SH-SY5Y (cell line): ENCODE data around the gene GRM5.

Experiments used
- GATA2 ChIP-seq: IDR thresholded peaks from 2 replicates; pipeline ENCODE4 v1.6.1; 2011; ENCODE audit warnings: mild to moderate bottlenecking, low read depth, low read length
- GATA3 ChIP-seq: IDR thresholded peaks from 2 replicates; pipeline ENCODE4 v1.6.1; 2011; ENCODE audit warnings: low read depth, mild to moderate bottlenecking, low read length, moderate library complexity

The GRM5 gene

DNA sequence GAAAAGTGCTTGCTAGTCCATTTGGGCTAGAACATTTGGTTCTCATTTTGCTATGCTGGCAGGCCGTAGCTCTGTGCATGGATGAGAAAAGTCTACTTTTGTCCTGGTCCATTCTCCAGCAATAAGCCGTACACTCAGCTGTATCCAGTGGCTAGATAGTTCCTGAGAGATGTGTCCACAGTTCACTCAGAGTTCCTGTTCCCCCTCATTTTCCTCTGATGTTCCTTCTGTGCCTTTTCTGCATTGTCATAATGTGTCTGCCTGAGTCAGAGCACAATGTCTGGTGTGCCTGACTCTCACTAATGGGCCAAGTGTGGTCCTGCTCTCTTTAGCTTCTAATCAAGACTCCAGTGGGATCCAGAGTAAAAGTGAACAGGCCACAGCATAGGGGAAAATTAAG is 512.6 kb downstream of the GRM5 start:
- TF ChIP-seq GATA3 (no peak), GATA2 (no peak)

DNA sequence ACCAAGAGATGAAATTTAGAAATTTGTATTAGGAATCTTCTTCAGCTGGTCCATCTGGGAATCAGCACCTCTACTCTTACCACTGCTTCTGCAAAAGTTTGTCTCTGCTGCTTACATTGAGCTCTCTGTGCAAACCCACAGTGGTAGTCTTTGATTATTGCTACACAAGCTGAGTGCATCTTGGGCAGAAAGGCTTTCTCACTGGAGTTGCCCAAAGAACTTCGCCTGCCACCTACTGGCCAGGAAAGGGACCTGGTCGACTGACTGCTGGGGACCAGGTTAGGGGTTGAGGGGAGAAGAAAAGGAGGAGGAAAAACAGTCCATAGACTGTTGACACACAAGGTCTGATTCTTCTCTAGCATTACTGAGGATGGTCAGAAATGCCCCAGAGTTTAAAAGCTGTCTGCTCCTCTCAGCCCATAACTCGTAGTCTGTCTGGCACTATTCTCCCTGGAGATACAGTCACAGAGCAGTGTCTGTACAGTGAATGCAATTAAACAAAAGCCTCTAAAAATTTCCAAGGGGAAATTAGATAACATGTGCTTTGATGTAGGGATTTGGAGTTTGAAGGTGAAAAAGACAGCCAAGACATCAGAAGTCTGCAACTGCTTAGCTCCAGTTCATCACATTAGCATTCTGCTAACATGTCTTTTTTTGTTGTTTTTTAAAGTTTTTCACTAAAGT is 513.3 kb downstream of the GRM5 start:
- TF ChIP-seq GATA3: no peak
- no peak for TF ChIP-seq GATA2

DNA sequence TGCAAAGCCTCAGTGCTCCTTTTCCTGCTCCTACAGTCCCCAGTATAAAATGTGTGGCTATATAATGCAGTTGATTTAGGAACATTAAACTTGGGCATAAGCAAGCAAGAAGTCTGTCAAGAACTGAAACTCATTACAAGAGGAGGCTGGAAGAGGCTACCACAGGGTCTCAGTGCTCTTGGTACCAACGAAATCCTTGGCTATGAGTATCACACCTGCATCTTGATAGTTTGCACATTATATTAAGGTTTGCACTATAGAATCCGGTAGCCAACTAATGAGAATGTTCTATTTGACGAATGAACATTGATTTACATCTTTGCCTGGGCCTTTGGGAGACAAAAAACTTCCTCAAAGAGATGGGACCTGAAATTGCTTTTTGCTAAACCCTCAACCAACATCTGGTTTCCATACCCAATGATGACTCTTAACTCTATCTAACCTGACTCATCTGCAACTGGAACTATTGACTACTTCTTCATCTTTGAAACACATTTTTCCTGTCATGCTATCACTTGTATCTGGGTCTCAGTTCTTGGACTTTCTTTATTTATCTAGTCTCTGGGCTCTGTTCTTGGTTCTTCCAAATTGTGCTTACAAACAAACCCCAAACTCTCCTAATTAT is 521.0 kb downstream of the GRM5 start:
- TF ChIP-seq GATA2: no peak
- no peak for TF ChIP-seq GATA3

DNA sequence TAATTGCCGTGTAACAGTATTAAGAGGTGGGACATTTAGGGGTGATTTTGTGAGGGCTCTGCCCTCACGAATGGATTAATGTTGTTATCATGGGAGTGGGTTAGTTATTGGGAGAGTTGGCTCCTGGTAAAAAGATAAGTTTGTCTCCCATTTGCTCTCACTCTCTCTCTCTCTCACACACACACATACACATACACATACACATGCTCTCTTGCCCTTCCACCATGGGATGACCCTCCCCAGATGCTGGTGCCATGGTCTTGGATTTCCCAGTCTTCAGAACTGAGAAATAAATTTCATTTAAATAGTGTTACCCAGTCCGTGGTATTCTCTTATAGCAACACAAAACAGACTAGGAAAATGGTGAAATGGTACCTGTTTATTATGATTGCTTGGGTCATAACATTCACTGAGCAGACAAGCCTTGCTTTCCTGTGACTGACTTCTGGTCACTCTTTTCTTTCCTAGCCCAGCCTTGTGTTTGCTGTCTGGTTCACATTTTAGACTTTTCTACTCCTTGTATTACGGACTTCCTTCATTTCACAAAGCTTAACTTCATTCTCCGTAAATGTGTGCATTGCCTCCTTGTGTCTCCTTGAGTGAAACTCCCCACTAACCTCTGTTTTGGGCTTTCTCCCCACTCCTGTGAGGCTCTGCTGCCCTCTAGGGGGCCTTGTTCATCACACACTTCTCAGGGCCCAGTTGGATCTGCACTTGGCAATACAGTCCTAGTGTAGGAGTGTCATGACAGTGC is 521.7 kb downstream of the GRM5 start:
- no peak for TF ChIP-seq GATA3
- TF ChIP-seq GATA2: no peak

DNA sequence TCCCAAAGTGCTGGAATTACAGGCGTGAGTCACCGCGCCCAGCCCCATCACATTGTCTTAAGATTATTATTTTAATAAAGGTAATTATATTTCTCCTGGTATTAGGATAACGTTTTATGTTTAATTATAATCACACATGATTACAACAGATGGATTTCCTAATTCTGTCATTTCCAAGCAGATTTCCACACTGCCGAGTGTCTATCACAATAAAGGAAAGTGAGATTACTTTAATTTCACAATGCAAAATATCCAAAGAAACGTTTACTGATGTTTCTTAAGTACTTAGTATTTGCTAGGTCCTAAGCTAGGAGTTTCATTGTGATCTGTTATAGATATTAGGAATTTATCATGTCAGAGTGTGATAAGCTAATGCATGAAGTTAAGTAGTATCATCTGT is 524.8 kb downstream of the GRM5 start:
- TF ChIP-seq GATA2 (no peak), GATA3 (no peak)

DNA sequence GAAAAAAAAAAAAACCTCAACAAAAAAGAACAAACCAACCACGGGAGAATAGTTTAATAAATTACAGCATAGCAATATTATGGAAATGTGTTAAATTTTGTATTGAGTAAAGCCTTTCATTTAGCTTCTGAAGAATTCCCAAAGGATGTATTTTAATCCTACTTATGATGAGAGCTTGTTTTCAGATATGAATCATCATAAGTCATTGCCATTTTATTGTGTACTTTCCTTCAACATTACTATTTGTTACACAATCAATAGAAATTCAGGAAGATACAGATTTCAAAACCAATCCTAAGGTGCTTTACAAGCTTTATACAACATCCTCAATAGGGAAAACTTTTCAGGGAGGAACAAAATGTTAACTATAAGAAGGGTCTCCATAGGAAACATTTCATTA is 527.7 kb downstream of the GRM5 start:
- TF ChIP-seq GATA3 (no peak), GATA2 (no peak)

DNA sequence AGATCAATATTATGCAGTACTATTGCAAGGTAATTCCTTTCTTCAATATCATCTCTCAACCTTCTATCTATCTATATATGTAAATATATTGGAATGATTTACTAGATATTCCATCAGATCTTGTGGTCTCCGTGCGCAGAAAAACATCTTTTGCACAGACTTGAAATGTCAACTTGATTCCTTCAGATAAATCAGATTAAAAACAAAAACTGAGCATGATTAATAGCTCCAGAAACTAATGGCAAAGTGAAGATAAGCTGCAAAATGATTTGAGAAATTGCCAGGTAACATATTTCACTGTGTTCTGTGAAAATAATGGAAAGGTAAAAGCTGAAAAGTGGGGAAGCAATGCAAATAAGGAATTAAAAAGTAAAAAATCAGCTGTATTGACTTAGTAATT is 528.2 kb downstream of the GRM5 start:
- TF ChIP-seq GATA3 (no peak), GATA2 (no peak)

DNA sequence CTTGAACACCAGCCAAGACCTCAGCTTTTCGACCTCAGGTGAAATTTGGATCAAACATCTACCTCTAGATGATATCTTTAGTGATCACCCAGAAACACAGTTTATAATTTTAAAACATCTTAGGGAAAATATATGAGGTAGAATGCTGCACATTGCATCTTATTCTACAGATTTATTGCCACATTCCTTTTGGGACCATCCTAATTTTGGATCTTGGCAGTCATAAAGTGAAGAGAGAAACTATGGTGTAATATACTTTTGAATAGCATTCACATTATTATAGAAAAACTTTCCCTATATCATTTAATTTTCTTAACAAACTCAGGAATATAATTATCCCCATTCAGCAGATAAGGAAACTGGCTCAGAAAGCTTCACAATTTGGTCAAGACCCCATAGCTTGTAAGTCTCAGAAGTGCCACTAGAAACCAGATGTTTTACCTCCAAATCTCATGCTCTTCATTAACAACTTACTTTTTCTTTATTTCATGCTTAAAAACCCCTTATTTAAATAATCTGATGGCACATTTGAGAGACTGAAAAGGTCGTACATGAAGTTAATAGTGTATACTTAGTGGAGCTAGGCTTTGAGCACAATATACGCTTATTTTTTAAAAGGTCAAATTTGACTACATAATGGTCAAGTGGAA is 529.0 kb downstream of the GRM5 start:
- no peak for TF ChIP-seq GATA3
- TF ChIP-seq GATA2: no peak

DNA sequence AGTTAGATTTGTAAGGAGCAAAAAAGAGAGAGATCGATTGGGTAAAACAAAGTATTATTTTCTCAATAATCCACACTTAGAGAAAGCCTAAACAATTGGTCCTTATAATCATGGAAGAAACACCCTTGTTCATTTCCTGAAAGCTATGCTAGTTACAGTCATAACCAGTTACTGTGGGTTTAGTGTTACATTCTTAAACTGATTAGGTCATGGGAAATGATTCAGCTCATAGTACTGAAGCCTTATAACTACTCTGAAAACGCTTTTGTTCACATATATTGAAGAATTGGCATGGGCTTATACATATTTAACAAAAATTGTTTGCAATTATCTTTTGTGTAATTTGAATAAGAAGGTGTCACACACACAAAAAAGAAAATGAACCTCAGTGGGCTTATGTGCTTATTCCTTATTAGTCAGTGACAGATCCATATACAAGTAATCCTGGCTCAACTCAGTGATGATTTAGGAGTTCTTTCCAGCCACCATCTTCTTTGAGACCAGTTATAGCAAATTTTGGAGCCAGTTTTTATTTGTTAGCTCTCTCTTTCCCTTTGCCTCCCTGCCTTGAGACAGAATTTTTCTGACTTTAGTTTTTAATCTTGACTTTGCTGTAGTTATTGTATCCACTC is 529.8 kb downstream of the GRM5 start:
- TF ChIP-seq GATA3 (no peak), GATA2 (no peak)

DNA sequence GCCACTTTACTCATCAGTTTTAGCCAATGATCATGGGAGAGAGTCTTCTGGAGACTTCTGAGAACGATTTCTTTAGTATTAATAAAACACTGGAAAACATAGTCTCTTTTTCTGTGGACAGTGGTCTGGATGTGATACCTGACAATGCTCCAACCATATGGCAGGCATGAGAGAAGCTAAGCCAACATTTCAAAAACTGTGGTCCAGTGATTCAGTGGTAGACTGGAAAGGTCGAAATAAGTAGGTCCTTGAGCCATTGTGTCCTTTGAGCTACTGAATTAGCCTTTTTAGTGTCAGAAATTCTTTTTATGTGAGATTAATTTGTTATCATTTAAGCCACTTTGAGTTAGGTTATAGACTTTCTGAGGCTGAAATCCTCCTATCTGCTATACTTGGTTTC is 530.5 kb downstream of the GRM5 start:
- TF ChIP-seq GATA2: no peak
- no peak for TF ChIP-seq GATA3

DNA sequence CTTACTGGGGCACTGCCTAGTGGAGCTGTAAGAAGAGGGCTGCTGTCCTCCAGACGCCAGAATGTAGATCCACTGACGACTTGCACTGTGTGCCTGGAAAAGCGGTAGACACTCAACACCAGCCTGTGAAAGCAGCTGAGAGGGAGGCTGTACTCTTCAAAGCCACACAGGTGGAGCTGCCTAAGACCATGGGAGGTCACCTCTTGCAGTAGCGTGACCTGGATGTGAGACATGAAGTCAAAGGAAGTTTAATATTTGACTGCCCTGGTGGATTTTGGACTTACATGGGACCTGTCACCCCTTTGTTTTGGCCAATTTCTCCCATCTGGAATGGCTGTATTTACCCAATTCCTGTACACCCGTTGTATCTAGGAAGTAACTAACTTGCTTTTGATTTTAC is 531.6 kb downstream of the GRM5 start:
- TF ChIP-seq GATA3: no peak

DNA sequence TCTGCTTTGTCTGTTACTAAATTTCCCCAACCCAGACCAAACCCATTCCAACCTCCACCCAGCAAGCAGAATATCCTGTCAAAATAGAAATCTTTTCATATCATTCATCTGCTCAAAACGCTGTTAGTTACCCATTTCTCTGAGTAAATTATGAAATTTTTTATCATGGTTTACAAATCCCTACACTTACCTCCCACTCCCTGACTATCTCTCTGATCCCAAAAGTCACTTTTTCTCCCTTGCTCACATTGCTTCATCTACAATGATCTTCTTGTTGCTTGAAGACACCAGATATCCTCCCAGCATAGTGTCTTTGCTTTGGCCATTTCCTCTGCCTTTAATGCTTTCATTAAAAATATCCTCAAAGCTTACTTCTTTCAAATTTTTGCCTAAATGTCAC is 532.8 kb downstream of the GRM5 start:
- no peak for TF ChIP-seq GATA3
- TF ChIP-seq GATA2: no peak

DNA sequence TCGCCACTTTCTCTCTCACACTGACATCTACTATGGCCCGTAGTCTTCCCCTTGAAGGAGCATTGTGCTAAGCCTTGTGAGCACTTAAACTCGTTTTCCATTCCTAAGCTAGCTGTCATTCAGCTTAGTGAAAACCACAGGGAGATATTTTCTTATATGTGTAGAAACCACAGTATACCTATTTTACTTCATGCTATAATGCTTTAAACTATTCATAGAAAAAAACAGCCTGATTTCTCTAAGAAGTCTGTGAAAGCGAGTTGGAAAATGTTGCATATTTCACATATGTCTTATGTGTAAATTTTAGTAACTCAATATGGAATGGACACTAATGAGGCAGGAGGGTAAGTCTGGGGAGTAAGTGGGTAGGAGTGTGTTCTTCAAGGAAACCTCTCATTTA is 534.0 kb downstream of the GRM5 start:
- TF ChIP-seq GATA2 (no peak), GATA3 (no peak)

DNA sequence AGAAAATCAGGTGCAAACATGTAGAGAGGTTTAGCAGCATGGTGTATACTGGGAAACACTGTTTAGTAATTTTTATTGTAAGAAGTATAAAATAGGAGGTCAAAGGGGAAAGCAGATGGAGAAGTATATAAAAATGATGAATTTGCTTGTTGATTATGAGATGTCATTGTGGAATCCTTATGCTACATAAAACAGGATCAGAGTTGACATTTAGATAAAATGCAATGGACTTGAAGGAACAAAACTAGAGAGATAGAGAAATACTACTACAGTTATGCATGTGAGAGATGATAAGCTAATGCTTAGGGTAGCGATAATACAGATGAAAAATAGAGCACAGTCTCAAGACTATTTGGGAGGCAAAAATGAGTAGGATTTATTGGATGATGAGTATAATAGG is 536.4 kb downstream of the GRM5 start:
- TF ChIP-seq GATA3: no peak
- no peak for TF ChIP-seq GATA2
